K562 (cell line): Measurements from ENCODE around the gene SLC5A3. TPM values are rescaled to one million over a fixed set of nuclear protein-coding genes. Genes with fewer than 3 reads are reported as not detected.
A peak's percentile ranks its signal among the peaks of the same experiment; 100 is the strongest.

Experiments used
- BCL6 ChIP-seq: fragments of 250-450 bp; sonication (Bioruptor Pico); IDR thresholded peaks from 2 replicates; pipeline ENCODE4 v1.4.0; 2020
- BRCA1 ChIP-seq, 2 experiments: fragments of 450-650 bp in 1 of 2; sonication (generic) in 1 of 2; formaldehyde crosslinking in 1 of 2; IDR thresholded peaks; 2 replicates each; pipeline versions ENCODE4 v1.5.0 to v1.6.1; 2017 to 2020; ENCODE audit warnings: mild to moderate bottlenecking in 1 of 2, missing genetic modification reagents in 1 of 2
- MCM3 ChIP-seq: fragments of 450-650 bp; IDR thresholded peaks from 2 replicates; pipeline ENCODE4 v1.6.1; 2016
- MTA3 ChIP-seq: fragments of 450-650 bp; formaldehyde crosslinking; IDR thresholded peaks from 2 replicates; pipeline ENCODE4 v1.6.1; 2017; ENCODE audit warnings: mild to moderate bottlenecking, borderline replicate concordance
- NFRKB ChIP-seq: fragments of 450-650 bp; IDR thresholded peaks from 2 replicates; pipeline ENCODE4 v1.6.1; 2016; ENCODE audit warnings: low read depth
- RBM39 ChIP-seq: fragments of 200-400 bp; formaldehyde crosslinking; optimal IDR thresholded peaks from 2 replicates; pipeline ENCODE3; 2018; ENCODE audit warnings: low read depth, low read length
- RFX1 ChIP-seq: fragments of 450-650 bp; IDR thresholded peaks from 2 replicates; pipeline ENCODE4 v1.6.1; 2016; ENCODE audit warnings: mild to moderate bottlenecking, moderate library complexity
- SMAD2 ChIP-seq: fragments of 150-350 bp; IDR thresholded peaks from 2 replicates; pipeline ENCODE4 v1.6.1; 2014; ENCODE audit warnings: low read depth, mild to moderate bottlenecking, low read length
- XRCC5 ChIP-seq: fragments of 200-400 bp; formaldehyde crosslinking; IDR thresholded peaks from 2 replicates; pipeline ENCODE4 v1.6.1; 2017; ENCODE audit warnings: low read depth, mild to moderate bottlenecking, low read length
- ZKSCAN1 ChIP-seq: fragments of 150-350 bp; IDR thresholded peaks from 2 replicates; pipeline ENCODE4 v1.6.1; 2016; ENCODE audit warnings: low read depth, low read length
- ZKSCAN8 ChIP-seq: fragments of 200-800 bp; sonication (Bioruptor generic); IDR thresholded peaks from 2 replicates; pipeline ENCODE4 v1.6.1; 2016; ENCODE audit warnings: missing genetic modification characterization, missing compliant biosample characterization
- ZNF589 ChIP-seq: fragments of 200-800 bp; sonication (Bioruptor generic); IDR thresholded peaks from 2 replicates; pipeline ENCODE4 v1.6.1; 2016; ENCODE audit warnings: low read depth, missing genetic modification characterization, missing compliant biosample characterization
- ZNF644 ChIP-seq: fragments of 200-800 bp; sonication (Bioruptor generic); IDR thresholded peaks from 2 replicates; pipeline ENCODE4 v1.6.1; 2016; ENCODE audit warnings: low read depth, missing genetic modification characterization, missing compliant biosample characterization
- ZNF717 ChIP-seq: fragments of 250-450 bp; sonication (Bioruptor Pico); IDR thresholded peaks from 2 replicates; pipeline ENCODE4 v1.5.0; 2021
- polyA plus RNA-seq, 8 experiments: library from polyadenylated mRNA; depleted of rRNA in 4 of 8; stranded (reverse) in 5 of 8; unstranded in 3 of 8; fragments of >200 nt; fragmentation: Nextera tagmentation in 2 of 8; fragmentation: Illumina TruSeq in 1 of 8; extraction: Ambion mirVana in 2 of 8; extraction: Trizol in 1 of 8; gene quantifications; 2 replicates each; pipeline versions ENCODE4 v1.2.1 to v1.2.3, GENCODE V29; 2011 to 2014; ENCODE audit warnings: inconsistent platforms in 1 of 8, missing spikeins in 1 of 8
- total RNA-seq, 7 experiments: library from RNA; depleted of rRNA in 6 of 7; stranded (reverse); fragments of >200 nt in 6 of 7; fragmentation: Illumina TruSeq in 2 of 7; extraction: Trizol in 2 of 7; gene quantifications; 2 replicates each; pipeline versions ENCODE4 v1.2.1 to v1.2.3, GENCODE V29; 2011 to 2021; ENCODE audit warnings: low replicate concordance in 1 of 7
- TF ChIP-seq, protein P1 (sequence below): fragments of 450-650 bp; IDR thresholded peaks from 2 replicates; pipeline ENCODE4 v1.6.1; 2016; ENCODE audit warnings: missing biosample characterization, missing genetic modification characterization
- TF ChIP-seq, protein P2 (sequence below): sonication (generic); formaldehyde crosslinking; IDR thresholded peaks from 2 replicates; pipeline ENCODE4 v1.8.1; 2022; ENCODE audit warnings: missing genetic modification reagents
- TF ChIP-seq, protein P3 (sequence below), 2 experiments: fragments of 450-650 bp; IDR thresholded peaks; 2 replicates each; pipeline ENCODE4 v1.6.1; 2018; ENCODE audit warnings: mild to moderate bottlenecking in 2 of 2, low read depth in 1 of 2; ENCODE audit not compliant: partially characterized antibody in 2 of 2
- TF ChIP-seq, protein P4 (sequence below): sonication (generic); formaldehyde crosslinking; IDR thresholded peaks from 2 replicates; pipeline ENCODE4 v1.8.0; 2023; ENCODE audit warnings: mild to moderate bottlenecking, missing genetic modification reagents

Gene SLC5A3
- total and polyA plus RNA-seq, 9 of the 15 experiments (the other 6 are each of a cell fraction or from before 2014, with no cell fraction given): 2.9 to 20.6 (median 9.0) TPM

DNA sequence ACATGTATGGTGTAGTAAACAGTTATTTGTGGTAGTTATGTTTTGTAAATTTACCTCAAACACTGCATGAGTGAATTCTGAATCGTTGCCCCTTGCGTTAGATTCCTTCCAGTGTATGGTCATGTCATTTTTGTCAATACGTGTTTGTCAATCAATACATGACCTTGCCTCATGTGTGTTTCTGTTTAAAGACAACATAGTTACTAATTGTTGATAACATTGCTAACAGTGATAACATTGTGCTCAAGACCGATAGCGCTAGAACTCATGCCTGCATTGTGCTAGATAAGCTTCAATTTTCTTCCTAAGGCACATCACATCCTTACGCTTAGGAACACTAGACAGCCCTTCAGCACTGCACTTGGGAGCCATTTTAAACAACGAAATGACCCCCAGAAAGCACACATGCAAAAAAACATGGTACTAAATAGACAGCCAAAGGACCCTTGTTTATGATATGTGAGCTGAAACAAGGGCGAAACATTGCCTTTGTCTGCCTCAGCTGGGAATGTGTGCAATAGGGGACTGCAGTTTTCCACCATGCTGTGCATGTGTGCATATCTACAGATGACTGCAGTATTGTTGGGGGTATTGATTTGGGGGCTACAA, 37.3 kb downstream of the SLC5A3 start (continued):
- TF ChIP-seq MTA3 (peak; percentile 88), ZNF589 (CRISPR knock-in tag) (peak; percentile 81; the same call in 1 of the 2 replicates), NFRKB (no peak), MCM3 (no peak), ZKSCAN8 (CRISPR knock-in tag) (peak; percentile 69; the same call in 1 of the 2 replicates), XRCC5 (no peak), ZKSCAN1 (no peak), RBM39 (no peak), BCL6 (CRISPR knock-in tag) (0 out of 2 replicates have a peak, but pooled peaks have one; percentile 29), ZNF717 (CRISPR knock-in tag) (peak; percentile 86; the same call in 1 of the 2 replicates), RFX1 (peak; percentile 70), BRCA1 (IDR thresholded peaks at IDR 0.05) (no peak), BRCA1 (CRISPR knock-in tag; IDR thresholded peaks at IDR 0.05) (no peak), ZNF644 (tag) (peak; percentile 95), SMAD2 (no peak)
- TF ChIP-seq, protein P1, sequence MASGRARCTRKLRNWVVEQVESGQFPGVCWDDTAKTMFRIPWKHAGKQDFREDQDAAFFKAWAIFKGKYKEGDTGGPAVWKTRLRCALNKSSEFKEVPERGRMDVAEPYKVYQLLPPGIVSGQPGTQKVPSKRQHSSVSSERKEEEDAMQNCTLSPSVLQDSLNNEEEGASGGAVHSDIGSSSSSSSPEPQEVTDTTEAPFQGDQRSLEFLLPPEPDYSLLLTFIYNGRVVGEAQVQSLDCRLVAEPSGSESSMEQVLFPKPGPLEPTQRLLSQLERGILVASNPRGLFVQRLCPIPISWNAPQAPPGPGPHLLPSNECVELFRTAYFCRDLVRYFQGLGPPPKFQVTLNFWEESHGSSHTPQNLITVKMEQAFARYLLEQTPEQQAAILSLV (tag): no peak
- TF ChIP-seq, protein P2, sequence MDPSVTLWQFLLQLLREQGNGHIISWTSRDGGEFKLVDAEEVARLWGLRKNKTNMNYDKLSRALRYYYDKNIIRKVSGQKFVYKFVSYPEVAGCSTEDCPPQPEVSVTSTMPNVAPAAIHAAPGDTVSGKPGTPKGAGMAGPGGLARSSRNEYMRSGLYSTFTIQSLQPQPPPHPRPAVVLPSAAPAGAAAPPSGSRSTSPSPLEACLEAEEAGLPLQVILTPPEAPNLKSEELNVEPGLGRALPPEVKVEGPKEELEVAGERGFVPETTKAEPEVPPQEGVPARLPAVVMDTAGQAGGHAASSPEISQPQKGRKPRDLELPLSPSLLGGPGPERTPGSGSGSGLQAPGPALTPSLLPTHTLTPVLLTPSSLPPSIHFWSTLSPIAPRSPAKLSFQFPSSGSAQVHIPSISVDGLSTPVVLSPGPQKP: no peak
- TF ChIP-seq, protein P3, sequence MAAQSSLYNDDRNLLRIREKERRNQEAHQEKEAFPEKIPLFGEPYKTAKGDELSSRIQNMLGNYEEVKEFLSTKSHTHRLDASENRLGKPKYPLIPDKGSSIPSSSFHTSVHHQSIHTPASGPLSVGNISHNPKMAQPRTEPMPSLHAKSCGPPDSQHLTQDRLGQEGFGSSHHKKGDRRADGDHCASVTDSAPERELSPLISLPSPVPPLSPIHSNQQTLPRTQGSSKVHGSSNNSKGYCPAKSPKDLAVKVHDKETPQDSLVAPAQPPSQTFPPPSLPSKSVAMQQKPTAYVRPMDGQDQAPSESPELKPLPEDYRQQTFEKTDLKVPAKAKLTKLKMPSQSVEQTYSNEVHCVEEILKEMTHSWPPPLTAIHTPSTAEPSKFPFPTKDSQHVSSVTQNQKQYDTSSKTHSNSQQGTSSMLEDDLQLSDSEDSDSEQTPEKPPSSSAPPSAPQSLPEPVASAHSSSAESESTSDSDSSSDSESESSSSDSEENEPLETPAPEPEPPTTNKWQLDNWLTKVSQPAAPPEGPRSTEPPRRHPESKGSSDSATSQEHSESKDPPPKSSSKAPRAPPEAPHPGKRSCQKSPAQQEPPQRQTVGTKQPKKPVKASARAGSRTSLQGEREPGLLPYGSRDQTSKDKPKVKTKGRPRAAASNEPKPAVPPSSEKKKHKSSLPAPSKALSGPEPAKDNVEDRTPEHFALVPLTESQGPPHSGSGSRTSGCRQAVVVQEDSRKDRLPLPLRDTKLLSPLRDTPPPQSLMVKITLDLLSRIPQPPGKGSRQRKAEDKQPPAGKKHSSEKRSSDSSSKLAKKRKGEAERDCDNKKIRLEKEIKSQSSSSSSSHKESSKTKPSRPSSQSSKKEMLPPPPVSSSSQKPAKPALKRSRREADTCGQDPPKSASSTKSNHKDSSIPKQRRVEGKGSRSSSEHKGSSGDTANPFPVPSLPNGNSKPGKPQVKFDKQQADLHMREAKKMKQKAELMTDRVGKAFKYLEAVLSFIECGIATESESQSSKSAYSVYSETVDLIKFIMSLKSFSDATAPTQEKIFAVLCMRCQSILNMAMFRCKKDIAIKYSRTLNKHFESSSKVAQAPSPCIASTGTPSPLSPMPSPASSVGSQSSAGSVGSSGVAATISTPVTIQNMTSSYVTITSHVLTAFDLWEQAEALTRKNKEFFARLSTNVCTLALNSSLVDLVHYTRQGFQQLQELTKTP (IDR thresholded peaks at IDR 0.05; ENCODE audit: low read depth in 1 of 2, partially characterized antibody in 2 of 2): peak in 1 of 2 experiments; percentile 30
- TF ChIP-seq, protein P4, sequence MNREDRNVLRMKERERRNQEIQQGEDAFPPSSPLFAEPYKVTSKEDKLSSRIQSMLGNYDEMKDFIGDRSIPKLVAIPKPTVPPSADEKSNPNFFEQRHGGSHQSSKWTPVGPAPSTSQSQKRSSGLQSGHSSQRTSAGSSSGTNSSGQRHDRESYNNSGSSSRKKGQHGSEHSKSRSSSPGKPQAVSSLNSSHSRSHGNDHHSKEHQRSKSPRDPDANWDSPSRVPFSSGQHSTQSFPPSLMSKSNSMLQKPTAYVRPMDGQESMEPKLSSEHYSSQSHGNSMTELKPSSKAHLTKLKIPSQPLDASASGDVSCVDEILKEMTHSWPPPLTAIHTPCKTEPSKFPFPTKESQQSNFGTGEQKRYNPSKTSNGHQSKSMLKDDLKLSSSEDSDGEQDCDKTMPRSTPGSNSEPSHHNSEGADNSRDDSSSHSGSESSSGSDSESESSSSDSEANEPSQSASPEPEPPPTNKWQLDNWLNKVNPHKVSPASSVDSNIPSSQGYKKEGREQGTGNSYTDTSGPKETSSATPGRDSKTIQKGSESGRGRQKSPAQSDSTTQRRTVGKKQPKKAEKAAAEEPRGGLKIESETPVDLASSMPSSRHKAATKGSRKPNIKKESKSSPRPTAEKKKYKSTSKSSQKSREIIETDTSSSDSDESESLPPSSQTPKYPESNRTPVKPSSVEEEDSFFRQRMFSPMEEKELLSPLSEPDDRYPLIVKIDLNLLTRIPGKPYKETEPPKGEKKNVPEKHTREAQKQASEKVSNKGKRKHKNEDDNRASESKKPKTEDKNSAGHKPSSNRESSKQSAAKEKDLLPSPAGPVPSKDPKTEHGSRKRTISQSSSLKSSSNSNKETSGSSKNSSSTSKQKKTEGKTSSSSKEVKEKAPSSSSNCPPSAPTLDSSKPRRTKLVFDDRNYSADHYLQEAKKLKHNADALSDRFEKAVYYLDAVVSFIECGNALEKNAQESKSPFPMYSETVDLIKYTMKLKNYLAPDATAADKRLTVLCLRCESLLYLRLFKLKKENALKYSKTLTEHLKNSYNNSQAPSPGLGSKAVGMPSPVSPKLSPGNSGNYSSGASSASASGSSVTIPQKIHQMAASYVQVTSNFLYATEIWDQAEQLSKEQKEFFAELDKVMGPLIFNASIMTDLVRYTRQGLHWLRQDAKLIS (CRISPR knock-in tag): no peak
